NCI-H748 treated with DMSO at 0.1 percent for 48 hours (cell line): ENCODE measurements around the gene SGMS1.

Source experiments
- DNase-seq: peaks from one replicate; lab custom pipeline; 2025; lab: John Stamatoyannopoulos, UW

Gene SGMS1

DNA sequence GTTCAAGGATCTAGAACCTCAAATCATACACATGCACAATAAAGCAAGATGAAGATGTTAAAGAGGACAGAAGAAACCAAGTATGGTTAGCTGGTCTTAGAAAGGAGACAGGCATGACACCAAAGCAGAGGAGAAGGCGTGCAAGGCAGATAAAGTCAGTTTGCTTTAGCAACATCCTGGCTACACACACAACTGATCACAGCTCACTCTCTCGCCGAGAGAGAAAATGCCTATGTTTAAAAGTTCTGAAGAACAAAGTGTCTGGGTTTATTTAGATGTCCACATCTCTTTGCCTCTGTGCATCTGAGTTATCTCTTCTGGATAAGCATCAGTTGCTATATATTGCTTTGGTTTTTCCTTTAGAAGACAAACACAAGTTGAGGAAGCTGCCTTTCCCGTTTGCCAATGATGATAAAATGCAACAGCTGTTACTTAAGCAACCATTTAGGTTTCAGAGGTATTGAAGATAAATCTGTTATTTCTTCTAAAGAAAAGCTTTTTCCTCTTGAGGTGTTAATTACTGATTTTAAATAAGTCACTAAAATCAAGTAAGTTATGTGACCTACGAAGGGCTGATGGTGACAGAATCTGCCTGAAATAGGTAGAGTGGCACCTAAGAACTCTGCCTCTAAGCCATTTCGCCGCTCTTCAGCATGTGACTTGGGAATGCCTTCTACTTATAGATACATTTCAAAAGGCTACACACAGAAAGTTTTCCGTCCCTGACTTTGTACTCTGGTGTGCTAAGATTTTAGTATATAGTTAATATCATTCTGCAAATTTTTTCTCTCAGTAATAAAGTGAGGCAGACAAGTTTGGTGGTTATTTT lies 226.2 kb downstream of the SGMS1 start:
- no peak for DNase-seq

DNA sequence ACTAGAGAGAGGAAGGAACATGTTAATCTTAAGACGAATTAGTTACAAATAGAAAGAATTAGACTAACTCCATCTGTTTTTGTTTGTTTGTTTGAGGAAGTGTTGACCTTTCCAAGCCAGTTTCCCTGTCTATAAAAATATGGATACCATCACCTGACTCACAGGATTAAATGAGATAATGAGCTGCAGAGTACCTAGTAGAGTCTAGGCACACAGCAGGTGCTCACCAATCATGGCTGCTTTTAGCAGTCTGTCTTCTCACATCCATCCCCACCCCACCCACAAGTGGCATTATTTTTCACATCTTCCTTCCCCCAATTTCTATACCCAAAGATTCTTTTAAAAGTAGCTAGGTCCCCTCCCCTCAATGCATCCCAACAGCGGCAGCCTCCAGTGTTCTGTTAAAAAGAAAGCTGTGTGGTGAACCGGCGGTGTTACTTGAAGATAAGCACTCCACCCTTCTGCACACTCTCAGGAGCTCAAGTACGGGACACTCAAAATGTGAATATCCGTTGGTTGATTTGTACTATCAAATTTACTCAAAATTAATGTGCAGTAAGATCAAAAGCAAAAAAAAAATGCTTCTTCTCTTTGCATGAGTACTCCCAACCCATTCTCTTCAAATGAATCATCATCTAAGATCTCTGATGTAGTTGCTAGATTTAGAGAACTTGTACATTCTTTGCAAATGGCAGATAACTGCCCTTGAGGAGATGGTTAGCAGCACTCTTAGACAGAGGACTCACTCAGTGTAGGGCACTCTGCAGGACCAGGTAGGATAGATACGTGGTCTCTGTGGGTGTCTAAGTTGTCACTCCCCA lies 227.1 kb downstream of the SGMS1 start:
- DNase-seq, result no peak

DNA sequence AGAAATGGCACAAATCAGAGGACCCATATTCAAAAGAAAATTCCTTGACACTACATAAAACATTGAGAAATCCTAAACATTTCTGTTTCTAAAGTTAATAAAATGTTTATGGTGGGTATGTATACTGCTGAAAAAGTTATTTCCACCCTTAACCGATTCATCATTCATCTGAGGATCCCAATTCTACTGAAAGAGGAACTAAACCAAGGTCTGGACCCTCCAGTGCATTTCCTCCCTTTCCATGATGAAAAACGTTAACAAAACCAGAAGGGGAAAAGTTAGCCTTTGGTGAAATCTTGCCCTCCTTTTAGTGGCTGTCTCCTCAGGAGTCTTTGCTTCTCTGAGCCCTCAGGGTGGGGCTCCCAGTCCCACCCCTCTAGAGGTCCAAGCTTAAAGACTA lies 227.9 kb downstream of the SGMS1 start:
- no peak for DNase-seq

DNA sequence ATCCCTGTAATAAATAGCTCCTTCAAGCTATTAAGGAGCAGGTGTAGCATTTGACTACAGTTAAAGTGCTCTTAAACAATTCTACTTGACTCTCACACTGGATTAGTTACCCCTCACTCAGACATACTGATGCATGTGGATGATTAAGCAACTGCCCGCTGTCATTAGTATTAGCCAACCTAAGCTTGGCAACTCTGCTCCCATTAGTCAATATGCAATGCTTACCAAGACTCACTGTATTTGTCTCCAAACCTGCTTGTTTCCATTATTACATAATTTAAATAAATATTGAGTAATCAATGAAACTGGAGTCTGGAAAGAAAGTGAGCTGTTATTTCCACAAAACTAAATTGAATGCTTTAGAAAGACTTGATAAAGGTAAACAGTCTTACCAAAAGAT lies 228.5 kb downstream of the SGMS1 start:
- no peak for DNase-seq

DNA sequence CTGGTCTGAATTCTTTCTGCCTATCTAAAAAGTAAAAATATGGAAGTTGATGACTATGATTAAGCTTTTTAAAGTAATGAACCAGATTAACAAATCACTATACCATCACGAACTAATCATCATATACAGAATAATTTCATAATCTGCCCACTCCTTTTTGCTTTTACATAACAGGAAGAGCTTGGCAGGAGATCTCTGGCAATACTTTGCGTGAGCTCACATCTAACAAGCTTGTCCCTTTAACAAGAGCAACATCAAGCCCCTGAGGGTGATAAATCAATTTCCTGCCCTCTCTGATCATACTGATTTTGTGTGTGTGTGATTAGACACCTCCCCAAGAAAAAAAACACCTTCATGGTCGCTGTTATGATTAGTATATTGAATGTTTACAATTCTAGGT lies 228.9 kb downstream of the SGMS1 start:
- DNase-seq, result no peak

DNA sequence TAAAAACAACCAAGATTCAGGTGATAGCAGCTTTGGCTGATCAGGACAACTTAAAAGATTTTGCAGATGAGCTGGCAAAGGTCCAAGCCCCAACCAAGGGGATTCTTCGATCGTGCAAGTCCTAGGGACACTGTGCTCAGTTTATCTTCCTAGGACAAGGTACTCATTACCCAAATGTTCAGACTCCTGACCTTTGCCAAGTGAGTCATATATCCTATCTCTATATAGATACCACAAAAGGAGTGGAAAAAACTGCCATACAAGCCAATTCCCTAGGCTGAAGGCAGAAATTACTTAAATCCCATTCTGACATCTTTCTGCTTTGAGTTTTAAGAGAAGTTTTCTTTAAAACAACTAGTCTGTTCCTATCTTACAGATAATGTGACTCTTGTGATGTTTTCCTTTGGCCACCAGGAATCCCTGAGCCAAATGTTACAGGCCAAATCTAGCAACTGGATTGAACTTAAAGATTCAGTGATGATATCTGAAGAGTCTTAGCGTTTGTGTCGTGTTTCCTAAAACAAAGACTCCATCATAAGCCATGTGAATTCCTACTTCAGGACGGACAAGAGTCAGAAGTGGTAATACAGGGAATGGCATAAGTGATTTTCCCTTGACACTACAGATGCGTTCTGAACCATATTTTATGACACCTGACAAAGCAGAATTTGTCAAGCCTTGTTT lies 229.8 kb downstream of the SGMS1 start:
- no peak for DNase-seq

DNA sequence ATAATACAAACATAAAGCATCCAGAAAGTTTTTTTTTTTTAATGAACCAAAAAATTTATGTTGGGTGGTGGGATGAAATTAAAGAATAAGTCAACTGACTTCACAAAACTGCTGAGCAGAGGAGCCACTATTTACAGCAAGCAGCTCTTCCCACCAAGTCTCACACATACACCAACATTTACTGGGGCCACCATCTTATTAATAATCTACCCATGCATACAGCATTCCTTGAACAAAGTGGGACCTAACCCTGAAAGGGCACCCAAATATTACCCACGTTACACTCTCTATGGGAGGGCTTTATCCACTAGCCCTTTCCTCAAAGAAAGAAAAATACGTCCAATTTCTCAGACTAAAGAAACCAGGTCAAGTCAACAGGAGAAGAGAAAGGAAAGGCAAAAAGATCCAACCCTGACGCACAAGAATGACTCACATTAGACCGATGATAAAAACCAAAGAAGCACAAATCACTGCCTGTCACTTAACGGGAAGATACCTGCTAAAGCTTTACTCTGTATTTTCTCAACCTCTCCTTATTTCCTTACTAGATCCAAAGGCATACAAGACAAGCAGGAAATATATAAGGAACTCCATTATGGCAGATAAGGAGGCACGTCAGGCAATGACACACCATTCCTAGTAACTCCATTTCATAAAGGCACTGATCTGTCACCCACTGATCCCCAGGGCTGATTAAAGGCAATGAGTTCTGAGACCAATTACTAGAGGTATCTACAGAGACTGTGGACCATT lies 230.6 kb downstream of the SGMS1 start:
- no peak for DNase-seq

DNA sequence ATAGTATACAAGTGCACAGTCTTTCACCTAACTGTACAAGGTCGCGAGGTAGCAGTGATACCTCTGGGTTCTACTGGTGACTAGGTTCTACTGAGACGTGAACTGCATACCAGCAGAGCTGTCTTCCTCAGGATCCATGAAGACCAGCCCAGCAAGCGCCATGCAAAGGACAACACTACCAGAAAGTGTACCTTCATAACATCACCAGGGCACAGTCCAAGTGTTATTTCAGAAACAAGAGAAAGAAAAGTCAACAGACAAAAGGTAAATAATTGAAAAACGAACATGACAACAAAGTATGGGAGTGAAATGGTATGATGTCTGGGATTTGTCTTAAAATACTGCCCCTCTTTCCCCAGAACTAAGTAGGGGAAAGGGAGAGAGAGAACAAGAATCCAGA lies 231.3 kb downstream of the SGMS1 start:
- no peak for DNase-seq

DNA sequence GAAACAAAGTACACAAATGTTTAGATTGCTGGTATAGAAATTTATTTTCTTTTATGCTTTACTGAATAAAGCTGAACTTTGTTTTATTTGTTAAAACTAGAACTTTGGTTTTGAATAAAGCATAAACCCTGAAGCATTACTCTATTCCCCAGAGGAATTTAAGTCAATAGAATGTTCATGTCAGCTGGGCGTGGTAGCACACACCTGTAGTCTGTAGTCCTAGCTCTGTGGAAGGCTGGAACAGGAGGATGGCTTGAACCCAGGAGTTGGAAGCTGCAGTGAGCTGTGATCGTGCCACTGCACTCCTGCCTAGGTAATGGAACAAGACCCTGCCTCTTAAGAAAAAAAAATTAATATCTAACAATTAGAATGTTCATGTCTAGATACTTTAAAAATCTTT lies 233.5 kb downstream of the SGMS1 start:
- no peak for DNase-seq

DNA sequence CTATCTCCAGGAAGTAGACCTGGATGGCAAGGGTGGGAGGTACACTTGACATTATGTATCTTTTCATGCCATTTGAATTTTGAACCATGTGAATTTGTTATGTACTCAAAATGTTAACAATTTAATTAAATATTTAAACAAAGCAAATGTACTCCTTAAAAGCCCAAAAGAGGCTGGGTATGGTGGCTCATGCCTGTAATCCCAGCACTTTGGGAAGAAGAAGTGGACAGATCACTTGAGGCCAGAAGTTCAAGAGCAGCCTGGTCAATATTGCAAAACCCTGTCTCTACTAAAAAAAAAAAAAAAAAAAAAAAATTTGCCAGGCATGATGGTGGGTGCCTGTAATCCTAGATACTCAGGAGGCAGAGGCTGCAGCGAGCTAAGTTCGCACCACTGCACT lies 235.6 kb downstream of the SGMS1 start:
- DNase-seq, result no peak

DNA sequence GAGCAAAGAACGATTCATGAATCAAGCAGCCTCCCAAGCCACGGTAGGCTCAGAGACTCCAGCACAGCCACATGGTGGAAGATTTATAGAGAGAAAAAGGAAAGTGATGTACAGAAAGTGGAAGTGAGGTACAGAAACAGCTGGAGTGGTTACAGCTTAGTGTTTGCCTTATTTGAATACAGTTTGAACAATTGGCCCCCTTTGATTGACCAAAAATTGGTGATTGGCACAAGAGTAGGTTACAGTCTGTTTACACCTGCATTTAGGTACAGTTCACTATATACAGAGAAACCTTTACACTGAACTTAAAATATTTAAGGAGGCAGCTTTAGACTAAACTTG lies 236.1 kb downstream of the SGMS1 start:
- DNase-seq, result no peak

DNA sequence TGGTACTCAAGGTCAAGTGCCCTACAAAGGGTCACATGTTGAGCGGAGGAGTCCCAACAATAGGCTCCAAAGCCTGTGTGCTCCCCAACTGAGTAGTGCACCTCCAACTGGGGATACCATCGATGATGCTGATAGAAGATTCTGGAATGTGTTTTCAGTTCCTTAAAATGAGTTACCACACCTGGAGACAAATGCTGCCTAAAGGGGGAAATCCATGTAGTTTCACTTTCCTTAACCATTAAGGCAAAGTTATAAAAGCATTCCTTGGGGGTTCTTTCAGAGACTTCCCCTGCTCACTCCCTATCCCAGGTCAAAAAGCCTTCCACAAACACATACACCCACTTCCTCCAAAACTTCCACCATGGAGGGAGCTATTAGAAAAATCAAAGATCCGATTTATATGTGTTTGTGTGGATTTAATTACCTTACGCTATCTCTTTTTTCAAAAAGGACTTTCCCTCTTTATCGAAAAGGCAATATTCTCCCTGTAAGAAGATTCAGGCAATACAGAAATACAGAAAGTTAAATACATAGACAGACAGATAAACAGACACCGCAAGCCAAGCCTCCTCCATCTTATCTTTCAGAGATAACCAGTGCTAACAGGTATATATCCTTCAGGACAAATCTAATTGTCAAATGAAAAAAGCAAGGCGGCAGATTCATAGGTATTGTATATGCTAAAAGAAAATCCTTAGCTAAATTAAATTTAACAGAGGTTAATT lies 236.6 kb downstream of the SGMS1 start:
- DNase-seq, result no peak

DNA sequence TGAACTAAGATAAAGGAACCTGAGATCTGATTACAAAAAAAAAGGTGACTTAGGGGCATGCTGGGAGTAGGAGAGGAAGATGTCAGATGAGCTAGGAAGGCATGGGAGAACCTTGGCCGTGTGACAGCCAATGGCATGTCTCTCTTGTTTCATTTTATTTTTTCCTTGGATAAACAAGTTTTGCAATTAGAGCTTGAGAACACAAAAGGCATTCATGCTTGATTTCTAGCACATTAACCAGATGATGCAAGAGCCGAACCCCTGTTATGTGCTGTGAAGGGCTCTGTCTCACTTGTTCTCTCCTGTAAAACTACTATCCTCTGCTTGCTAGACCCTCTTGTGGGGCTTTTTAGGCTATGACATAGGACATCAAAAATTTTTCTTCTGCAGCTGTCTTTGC lies 238.1 kb downstream of the SGMS1 start:
- DNase-seq, result no peak

DNA sequence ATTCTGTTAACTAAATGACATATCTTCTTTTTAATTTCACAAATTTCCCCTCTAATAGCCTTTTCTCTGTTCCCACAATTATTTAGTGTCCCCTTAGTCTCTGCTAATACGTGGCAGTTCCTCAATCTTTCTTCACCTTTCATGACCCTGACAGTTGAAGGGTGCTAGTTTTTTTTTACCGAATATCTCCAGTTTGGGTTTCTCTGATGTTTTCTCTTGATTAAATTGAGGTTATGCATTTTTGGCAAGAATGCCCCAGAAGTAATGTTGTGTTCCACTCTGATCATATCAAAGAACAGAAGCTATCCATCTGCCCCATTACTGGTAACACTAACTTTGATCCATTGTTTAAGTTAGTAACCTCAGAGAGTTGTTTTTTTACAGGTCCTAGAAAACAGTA lies 238.9 kb downstream of the SGMS1 start:
- no peak for DNase-seq

DNA sequence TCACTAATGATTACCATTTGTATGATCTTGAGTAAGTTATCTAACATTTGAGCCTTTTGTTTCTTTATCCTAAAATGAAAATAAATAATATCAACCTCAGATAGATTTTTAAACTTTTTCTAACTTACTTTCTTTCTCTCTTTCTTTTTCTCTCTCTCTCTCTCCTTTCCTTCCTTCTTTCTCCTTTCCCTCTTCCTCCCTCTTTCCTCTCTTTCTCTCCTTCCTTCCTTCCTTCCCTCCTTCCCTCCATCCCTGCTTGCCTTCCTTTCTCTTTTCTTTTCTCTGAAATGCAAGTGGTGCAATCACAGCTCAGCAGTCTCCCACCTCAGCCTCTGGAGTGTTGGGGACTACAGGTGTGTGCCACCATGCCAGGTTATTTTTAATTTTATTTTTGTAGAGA lies 239.5 kb downstream of the SGMS1 start:
- DNase-seq, result no peak

DNA sequence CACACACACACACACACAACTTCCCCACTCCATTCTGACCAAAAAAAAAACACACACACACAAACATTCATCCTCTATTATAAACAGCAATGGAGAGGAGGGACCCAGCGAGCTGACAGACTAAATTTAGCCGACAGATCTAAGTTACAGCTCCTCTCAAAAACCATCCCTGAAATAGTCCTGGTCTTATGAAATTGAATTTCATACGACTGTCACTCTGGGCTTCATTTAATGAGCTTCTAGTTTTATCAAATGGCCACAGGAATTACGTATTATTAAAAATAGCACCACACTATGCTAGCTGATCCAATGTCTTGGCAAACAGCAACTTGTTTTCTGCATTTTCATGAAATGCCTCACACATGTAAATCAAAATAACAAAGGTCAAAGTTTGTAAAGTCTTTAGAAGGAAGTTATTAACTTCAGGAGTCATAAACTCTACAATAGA lies 241.2 kb downstream of the SGMS1 start:
- no peak for DNase-seq

DNA sequence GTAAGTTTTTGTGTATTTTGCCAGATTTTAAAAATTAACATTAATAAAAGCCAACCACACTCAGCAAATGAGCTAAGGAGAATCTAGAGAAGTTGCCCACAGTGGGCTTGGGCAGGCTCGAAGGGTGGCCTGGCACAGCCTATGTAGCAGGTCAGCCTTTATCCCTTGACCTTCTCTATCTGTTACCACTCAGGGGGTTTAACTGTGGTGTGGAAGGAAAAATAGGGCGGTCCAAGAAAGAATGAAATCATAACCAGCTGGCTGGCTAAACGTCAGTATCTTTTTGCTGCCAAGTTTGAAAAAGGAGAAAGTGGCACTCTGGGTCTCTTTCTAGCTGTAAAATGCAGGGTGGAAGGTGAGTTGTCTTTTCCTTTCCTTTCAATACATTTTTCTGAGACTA lies 242.1 kb downstream of the SGMS1 start:
- DNase-seq, result no peak

DNA sequence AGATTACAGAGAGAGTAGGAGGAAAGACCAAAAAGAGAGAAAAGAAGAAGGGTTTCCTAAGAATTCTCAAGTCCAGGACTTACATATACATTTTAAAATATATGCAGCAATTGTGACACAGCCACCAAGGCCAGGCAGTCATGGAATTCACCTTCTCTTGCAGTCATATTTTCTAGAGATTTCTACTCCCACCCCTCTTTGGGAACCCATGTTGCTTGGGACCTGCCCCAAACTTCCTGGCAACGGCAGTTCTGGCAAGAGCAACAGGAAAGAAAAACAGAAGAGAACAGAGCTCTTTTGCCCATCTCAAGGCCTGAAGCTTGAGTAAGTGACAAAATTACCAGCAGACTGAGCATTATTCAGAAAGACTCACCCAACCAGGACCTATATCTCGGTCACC lies 244.1 kb downstream of the SGMS1 start:
- no peak for DNase-seq

DNA sequence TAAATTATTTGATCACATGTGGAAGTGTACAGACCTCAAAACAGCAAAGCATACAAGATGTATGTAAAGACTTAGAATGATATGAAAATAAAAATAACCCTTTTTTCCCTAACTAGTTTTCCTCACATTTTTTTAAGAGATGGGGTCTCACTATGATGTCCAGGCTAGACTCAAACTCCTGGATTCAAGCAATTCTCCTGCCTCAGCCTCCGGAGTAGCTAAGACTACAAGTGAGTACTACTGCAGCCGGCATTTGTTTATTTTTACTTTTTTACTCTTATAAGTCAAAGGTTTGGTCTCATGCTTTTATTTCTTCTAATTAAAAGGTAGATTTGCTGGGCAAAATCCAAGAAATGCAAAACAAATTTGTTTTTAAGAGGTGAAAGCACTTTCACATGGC lies 248.0 kb downstream of the SGMS1 start:
- DNase-seq, result no peak

DNA sequence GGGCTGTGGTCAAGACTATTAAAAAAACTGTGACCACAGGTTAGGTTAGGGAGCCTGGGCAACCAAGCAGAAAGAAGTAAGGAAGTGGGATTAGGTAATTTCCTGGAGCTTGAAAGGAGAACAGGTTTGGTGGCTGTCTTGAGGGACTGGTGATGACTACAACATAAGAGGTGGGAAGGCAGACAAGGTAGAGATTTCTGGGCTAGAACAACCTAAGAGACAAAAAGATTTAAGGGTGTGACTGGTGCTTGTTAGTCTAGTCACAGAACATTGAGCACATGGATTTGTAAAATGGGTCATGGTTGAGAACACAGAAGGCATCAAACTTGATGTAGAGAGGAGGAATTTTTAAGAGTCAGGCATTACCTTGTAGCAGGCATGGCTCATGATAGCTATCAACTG lies 248.7 kb downstream of the SGMS1 start:
- no peak for DNase-seq

DNA sequence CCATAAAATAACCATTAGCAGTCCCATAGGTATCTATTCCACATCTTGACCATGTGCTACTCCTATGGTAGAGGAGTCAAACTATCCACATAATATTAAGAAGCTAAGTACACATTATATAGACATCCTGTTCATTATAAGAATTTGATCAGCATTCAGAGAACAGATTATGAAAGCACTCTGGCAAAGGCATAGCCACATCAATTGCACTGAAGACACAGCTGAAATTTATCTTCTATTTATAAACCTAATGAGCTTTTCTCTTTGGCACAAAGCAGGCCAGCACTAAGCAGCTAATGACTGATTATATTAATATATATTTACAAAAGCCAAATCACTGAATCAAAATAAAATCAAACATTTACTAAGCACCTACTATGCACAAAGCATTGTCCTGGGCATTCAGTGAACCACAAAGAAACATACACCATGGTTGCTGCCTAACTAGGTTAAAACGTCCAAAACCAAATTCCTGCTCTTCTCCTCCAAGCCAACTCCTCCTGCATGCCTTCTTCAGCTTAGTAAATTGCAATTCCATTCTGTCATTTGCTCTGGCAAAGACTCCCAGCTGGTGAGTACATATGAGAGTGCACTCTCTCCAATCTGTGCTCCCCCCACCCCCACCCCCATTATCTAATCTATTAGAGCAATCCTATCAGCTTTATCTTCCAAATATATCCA lies 249.8 kb downstream of the SGMS1 start:
- no peak for DNase-seq
